ENCODE results near the gene FAM20C.
"Not testable (repeated sequence)": the region's sequence is repeated elsewhere in the genome, so short reads cannot be mapped to it uniquely, and the experiment has no call there.

The FAM20C gene

DNA sequence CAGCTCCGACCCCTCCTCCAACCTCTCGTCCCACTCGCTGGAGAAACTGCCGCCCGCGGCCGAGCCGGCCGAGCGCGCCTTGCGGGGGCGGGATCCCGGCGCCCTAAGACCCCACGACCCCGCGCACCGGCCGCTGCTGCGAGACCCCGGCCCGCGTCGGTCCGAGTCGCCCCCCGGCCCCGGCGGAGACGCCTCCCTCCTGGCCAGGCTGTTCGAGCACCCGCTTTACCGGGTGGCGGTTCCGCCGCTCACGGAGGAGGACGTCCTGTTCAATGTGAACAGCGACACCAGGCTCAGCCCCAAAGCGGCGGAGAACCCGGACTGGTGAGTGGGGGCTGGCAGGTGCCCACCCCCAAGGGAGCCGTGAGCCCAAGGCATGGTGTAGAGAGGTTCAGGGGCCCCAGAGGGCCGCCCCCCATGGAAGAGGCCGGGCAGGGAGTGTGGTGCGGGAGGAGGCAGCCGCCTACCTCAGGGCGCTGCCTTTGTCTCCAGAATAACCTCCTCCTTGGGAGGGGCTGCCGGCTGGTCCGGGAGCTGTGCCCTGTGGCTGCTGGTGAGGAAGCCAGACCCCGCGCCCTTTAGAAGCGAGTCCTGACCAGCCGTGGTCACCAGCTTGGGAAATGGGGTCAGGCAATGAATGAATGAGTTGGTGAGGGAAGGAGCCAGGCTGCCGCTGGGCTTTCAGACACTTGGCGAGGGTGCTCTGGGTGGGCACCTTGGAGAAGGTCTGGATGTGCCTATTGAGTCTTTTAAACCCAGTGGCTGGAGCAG is 1.3 kb downstream of the FAM20C start:
- peak; percentile 33 for DNase-seq

DNA sequence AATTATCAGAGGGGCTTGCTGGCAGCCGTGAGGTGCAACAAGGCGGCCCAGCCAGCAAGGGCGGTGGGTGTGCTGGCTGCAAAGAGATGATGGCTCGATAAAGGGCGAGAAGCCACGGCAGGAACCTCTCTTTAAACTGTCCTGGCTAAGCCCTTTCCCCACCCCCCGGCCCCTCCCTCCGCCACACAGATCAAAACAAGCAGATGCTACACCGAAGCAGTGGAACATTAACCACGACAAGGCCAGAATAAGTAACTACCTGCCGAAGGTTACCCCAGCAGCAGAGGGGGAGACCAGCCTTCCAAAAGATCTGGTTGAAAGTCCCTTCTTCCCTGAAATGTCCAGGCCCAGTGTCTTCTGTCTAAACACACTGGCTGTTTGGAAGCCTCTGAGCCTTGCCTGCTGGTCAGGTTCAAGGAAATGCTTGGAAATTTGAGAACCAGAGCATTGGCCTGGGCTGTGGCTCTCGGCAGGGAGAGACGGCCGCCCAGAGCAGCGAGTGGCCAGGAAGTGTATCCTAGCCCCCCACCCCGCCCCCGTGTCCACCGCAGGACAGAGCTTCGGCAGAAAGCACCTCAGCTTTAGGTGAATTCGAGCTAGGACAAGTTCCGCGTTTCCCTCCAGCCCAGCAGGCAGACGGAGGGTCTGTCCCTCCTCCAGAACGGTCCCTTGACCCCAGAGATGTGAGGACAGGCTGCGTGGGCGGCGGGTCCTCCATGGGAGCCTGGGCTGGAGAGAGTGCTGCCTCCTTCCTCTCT is 2.1 kb downstream of the FAM20C start:
- no peak for DNase-seq

DNA sequence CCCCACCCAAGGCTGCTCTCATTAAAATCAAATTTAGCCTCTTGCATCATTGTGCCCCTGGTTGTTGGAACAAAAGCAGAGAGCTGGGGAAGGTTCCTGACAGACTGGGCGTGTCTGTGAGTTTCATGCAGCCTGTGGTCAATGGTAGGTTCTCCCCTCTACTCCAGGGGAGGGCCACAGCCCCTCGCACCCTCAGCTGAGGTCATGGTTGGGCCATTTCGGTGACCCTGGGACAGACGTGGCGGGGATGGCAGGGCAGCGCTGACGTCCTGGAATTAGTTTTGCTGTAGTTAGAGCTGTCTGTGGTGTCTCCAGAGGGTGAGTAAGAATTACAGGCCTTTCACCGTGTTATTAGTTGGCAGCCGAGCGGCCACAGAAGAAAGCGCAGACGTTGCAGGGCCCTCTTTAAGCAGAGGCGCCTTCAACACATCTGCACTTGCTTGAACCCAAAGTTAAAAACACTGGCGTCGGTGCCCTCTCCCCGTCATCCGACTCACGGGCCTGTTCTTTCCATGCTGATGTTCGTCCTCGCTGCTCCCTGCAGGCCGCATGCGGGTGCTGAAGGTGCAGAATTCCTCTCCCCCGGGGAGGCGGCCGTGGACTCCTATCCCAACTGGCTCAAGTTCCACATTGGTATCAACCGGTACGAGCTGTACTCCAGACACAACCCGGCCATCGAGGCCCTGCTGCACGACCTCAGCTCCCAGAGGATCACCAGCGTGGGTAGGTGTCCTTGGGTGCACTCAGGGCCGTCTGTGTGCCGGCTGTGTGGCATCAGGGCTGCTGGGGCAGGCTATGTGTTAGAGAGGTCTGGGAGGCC is 2.8 kb downstream of the FAM20C start:
- DNase-seq = no peak

DNA sequence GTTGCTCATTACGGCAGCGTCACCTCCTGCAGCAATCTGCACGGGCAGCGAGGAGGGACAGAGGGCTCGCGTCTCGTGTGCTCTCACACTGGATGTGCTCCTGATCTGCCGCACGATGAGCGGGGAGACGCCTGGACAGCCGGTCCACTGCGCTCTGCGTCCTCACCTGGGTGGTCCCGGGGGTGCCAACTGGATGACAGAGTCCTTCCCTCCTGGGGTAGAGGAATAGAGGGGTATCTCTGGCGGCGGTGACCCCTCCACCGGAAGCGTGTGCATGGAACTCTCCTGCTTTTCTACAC is 3.4 kb downstream of the FAM20C start:
- DNase-seq = no peak

DNA sequence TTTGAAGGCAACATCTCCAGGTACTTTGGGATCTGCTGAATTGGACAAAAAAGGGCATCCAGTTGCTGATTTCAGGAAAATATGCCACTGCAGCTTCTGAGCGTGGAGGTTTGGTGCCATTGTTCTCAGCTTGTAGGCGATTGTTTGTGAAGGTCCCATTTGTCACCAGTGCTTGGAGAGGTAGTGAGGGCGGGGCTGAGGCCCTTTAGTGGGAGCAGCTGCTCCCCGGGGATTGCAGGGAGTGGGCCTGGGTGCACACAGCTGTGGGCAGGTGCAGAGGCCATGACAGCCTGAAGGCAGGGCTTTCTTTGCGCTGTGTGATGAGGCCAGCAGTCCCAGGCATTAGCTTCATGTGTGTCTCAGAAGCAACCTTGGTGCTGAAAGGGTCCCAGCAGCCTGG is 3.9 kb downstream of the FAM20C start:
- DNase-seq = peak; percentile 49

DNA sequence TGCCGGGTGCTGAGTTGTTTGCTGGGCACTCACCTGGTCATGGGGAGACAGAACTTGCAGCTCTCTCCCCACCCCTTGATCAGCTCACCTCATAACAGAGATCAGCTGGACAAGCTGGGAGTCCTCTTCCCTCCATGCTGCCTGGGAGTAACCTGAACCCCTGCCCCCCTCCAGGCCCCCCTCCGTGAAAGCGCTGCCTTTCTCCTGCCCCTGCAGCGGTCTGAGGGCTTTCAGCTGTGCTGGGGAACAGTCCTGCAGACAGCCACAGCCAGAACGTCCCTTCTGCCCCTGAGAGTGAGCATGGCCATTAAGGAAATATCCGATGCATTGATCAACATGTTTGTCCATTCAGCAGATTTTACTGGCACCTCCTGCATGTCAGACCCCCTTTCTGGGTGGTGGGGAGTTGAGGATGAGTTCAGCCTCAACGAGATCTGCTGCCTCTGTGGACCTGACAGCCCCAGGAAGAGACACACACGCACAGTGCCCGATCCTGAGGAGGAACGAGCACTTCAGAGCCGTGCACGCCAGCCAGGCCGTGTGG is 4.5 kb downstream of the FAM20C start:
- no peak for DNase-seq

DNA sequence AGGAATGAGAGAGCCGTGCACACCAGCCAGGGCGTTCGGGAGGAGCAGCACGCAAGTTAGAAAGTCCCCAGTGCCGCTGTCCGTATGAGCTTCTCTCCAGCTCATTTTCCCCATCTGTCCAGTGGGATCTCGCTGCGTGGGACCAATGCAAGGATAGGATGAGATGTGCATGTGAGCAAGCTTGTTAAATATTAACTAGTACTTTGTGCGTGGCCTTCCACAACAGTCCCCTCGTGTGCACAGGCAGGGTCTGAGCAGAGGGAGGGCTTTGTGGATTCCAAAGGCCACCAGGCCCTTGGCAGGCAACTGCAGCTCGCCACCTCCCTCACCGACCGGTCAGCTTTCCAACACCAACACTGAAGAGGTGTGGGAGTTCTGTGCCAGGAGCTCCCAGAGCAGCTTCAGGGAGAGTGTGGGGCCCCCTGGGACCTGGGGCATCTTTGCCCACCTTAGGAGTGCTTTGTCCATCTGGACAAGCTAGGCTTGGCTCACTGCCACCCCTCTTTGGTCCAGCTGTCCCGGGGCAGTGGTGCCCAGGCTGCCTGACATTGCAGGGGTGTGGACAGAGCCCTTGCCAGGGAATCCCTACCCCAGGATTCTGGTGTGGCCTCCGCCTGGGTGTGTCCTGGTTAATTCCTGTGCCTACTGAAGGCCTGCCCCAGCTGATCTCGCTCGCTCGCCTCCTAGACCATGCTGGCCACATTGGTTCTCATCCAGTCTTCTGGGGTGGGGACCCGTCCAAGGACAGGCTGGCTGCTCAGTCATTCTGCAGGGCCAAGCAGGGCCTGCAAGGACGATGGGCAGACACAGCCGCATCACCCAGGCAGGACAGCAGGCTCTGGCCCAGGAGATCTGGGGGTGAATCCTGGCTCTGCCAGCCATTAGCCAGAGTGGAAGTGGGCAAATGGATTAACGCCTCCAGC is 5.3 kb downstream of the FAM20C start:
- DNase-seq = no peak

DNA sequence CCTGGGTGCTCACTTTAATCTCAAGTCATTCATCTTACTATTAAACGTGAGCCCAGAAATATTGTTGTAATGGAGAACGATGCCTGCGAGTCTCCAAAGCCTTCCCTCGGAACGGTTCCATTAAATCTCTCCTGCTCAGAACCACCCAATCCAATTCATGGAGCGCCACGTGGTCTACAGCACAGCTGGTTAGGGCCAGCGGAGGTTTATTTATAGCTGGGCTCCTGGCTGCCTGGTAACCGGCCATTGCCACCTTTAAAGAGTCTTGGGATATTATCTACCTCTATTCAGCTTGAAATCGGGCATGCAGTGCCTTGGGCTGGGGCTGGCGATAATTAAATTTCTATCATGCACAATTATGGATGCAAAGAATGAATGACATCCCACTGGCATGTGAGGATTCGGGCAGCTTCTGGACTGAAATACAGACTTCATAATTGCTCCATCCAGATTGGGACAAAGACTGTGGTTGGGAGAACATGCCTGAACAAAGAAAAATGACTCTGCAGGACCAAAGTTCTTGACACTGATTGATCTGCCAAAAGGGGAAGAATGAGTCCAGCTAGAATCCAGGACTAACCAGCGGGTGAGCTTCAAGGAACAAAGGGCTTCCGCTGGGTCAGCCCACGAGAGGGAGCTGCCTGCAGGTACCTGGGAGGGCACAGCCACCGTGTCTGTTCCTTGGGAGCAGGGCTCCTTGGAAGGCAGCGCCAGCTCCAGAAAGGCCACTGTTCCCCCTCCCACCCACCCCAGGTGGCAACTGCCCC is 7.3 kb downstream of the FAM20C start:
- no peak for DNase-seq

DNA sequence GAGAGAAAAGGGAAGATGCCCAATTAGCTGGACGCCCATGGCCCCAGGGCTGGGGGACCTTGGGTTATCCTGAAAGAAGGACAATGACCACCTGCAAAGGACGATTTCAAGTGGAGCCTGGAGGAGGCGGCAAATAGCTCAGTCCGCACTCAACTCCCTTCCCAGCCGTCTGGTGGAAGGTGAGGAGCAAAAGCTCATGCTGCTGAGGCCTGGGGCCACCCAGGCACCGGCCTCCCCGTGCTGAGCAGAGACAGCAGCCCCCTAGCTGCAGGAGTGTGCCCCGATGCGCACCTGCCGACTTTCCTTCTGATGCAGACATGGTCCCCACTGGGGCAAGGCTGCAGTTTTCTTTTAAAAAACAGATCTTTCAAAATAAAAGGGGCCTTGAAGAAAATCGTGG is 7.9 kb downstream of the FAM20C start:
- no peak for DNase-seq

DNA sequence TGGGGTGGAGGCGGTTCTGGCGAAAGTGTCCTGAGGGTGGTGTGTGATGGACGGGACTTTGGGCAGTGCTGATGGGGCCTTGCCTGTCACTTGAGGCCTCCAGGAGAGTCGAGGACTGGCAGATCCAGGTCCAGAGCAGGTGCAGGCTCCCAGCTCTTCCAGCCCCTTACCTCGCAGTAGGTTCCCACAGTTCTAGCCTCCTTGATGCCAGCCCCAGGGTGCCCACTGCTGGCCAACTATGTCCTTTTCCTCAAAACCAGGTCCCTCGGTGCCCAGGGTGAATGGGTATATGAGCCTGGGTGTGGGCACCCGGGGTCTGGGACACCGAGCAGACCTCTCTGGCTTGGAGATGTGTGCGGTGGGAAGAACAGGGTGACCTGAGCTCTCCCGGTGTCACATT is 8.3 kb downstream of the FAM20C start:
- DNase-seq = no peak

DNA sequence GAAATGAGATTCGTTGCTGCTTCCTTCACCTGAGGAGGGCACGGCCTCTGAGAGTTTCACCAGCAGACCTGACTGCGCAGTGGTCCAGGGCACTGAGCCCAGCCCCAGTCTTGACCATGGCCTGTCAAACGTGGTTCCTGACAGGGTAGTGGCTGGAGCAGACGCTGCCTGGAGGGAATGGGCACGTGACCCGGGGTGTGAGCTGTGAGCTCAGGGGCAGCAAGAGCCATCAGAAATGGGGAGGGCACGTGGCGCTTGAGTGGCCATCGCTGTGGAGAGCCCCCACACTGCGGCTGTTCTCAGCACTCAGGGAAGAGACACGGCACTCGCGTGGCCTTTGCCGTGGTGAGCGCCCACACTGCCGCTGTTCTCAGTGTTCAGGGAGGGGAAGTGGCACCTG is 12.0 kb downstream of the FAM20C start:
- DNase-seq = no peak

DNA sequence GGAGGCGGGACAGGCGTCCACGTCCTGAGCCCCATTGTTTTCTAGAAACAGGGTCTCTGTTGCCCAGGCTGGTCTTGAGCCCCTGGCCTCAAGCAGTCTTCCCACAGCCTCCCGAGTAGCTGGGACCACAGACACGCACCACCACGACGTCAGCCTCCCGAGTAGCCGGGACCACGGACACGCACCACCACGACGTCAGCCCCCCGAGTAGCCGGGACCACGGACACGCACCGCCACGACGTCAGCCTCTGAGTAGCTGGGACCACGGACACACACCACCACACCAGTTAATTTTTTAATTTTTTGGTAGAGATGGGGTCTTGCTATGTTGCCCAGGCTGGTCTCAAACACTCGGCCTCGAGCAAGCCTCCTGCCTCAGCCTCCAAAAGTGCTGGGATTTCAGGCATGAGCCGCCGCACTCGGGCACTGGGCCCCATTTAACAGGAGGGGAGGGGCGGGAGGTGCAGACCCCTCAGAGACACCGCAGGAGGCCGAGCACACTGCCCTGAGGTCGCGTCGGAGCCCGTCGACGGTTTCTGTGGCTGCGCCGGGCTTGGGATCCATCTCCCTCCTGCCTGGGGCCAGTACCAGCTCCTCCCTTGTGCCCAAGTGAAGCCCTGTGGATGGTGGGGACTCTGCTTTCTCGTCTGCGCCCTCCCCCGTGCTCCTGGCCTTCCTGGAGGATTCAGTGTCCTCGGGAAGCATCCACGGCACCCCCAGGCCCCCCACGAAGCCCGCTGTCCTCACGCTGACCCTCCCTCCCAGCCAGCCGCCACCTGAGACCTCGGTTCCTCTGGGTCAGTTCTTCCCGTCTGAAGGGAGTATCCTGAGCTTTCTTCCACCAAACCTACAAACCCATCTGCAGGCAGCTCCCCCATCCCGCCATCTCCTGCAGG is 13.0 kb downstream of the FAM20C start:
- DNase-seq = no peak

DNA sequence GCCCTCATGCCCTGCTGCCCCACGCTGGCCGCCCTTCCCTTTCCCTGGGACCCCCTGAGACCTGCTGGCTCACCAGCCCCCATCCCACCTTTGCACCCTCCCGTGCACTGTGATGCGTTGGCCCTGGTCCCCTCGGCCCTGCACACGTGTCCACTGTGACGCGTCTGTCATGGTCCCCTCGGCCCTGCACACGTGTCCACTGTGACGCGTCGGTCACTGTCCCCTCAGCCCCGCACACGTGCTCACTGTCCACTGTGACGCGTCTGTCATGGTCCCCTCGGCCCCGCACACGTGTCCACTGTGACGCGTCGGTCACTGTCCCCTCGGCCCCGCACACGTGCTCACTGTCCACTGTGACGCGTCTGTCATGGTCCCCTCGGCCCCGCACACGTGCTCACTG is 14.0 kb downstream of the FAM20C start:
- DNase-seq = not testable (repeated sequence)

DNA sequence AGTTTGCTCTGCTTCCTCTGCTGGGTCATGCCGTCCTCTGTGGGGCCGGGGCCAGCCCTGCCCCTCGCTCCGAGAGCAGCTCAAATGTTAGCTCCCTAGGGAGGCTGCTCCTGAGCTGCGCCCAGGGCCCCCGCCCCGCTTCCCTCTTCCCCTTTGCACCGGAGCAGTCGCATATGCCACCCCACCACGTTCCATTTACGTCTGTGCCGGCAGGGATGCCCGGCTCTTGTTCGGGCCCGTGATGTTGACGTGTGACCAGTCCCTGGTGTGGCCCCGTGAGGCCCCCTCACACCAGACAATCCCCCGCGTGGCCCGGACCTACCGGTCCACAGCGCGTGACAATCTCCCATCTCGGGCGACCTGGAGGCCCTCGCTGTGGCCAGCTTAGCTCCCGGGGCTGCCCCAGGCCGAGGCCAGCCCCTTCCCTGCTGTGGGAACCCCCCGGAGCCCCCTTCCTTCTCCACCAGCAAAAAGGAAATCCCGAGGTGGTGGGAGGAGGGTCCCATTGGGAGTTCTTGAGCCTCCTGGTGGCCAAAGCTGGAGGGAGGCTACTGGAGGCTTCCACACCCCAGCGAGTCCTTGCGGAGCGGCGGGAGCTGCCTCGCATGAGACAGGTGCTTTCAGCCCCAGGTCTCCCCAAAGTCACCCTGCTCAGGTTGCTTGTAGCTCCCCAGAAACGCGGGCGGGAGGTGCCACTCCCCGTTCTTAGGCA is 15.2 kb downstream of the FAM20C start:
- no peak for DNase-seq

DNA sequence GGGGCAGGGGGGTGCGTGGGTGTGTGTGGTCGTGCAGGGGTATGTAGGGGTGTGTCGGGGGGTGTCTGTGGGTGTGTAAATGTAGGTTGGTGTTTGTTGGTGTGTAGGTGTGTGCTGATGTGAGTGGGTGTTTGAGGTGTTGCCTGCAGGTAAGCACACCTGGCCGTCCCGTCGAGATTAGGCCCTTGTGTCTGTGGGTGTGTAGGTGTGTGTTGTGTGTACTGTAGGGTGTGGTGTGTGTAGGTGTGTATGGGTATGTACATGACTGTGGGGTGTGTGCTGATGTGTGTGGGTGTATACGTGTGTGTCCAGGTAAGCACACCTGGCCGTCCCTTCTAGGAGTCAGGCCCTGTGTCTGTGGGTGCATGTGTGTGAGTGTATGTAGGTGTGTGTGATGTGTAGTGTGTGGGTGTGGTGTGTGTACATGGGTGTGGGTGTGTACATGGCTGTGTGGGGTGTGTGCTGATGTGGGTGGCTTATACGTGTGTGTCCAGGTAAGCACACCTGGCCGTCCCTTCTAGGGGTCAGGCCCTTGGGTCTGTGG is 15.8 kb downstream of the FAM20C start:
- no peak for DNase-seq

DNA sequence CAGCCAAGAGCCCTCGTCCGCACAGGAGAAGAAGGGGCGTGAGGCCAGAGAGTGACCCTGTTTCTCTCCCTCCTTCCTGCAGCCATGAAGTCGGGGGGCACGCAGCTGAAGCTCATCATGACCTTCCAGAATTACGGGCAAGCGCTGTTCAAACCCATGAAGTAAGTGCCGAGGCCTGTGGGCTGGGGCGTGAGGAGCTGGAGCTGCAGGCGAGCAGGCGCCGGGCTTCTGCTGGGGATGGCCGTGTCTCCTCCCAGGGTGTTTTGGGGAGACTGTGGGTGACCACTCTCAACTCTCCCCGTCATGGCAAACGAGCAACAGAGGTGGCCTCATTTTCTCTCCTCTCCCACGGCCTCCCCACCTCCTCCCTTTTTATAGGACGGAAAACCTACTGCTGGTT is 16.4 kb downstream of the FAM20C start:
- DNase-seq = no peak

DNA sequence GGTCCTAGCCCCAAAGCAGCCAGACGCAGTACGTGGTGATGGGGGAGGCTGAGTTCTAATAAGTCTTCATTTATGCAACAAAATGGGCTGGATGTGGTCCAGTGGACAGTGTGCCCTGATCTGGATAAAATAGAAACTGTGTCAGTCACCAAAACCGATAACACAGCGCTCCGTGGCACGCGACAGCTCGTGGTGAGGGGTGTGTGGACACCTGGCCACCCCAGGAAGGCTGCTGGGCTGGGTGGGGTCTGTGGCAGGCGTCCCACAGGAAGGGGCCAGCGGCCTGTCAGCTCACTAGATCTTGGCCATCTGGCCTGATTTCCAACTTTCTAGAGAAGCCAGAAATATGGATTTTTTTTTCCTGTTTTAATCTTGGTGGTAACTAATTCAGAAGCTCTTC is 17.0 kb downstream of the FAM20C start:
- no peak for DNase-seq

DNA sequence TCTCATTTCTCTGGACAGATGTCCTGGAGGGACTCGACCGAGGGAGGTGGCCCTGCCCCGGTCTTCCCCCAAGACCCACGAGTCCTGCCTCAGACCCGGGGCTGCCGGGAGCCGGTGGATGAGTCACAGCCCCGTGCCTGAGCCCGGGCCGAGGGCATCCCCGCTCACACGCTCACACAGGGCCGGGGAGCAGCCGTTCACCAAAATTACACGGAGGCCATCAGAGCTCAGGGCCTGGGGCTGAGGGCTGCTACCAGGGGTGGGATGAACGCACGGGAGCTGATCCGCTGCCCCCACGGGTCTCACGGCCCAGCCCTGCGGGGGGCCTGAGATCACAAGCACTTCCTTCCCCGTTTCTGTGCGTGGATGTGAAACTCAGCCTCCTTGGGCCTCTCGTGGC is 17.5 kb downstream of the FAM20C start:
- no peak for DNase-seq

DNA sequence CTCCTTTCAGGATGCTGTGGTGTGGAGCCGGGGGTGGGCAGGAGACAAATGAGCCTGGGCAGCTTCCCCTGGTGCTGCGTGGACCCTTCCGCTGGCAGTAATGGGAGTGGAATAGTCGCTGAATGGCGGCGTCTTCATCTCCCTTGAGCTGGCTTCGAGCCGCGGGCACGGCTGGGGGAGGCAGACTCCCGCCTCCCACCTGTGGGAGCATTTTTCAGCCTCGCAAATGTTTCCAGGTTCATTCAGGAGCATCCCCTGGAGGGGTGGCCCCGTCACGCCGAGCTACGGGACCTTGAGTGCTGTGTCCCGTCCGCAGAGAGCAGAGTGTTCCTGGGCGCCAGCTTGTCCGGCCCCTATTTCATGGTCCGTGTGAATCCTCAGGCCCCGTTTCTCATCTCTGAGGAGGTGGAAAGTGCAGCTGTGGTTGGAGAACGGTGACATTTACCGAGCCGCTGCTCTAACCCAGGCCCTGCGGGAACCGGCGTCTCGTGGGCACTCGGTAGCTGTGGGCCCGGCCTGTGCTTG is 18.1 kb downstream of the FAM20C start:
- no peak for DNase-seq

Data from NCI-H1092 treated with DMSO at 0.1 percent for 48 hours (cell line).